Activated naive CD8-positive, alpha-beta T cell treated with anti-CD3 and anti-CD28 coated beads, Interleukin-2, amount 10 ng/mL, durations not matched to agents 7 days and 5 days (primary cell): ENCODE results near the gene MTRF1L. TPM values are rescaled to one million over a fixed set of nuclear protein-coding genes. Genes with fewer than 3 reads are reported as not detected.

Experiments
- ATAC-seq: fragments of 150-1000 bp; cut with Tn5 transposase; one replicate; pipeline ENCODE4 v1.10.0; 2021; ENCODE audit warnings: low read depth, moderate library complexity
- POLR2A ChIA-PET: fragments of 350-600 bp; sonication (Branson Sonifier 250); formaldehyde crosslinking; loops from one replicate; lab custom pipeline; 2021; ENCODE audit warnings: antibody characterized with exemption; lab: Charles Lee
- DNase-seq: peaks from one replicate; pipeline ENCODE4 v3.0.0; 2021
- H3K27ac Mint-ChIP-seq: one replicate; pipeline ENCODE4 v1.8.0; 2022; ENCODE audit warnings: mild to moderate bottlenecking, mixed read lengths
- H3K27me3 Mint-ChIP-seq: one replicate; pipeline ENCODE4 v1.8.0; 2022; ENCODE audit warnings: mild to moderate bottlenecking, moderate library complexity, mixed read lengths
- H3K36me3 Mint-ChIP-seq: one replicate; pipeline ENCODE4 v1.8.0; 2021; ENCODE audit warnings: mild to moderate bottlenecking, mixed read lengths
- H3K4me1 Mint-ChIP-seq: one replicate; pipeline ENCODE4 v1.8.0; 2021; ENCODE audit warnings: mixed read lengths
- H3K4me3 Mint-ChIP-seq: one replicate; pipeline ENCODE4 v1.8.0; 2022; ENCODE audit warnings: mild to moderate bottlenecking, moderate library complexity, mixed read lengths
- H3K9me3 Mint-ChIP-seq: one replicate; pipeline ENCODE4 v1.8.0; 2021; ENCODE audit warnings: mixed read lengths
- total RNA-seq, 2 experiments: library from RNA; stranded (reverse); gene quantifications; one replicate each; pipeline ENCODE4 v1.2.3, GENCODE V29; 2021

The MTRF1L gene, protein sequence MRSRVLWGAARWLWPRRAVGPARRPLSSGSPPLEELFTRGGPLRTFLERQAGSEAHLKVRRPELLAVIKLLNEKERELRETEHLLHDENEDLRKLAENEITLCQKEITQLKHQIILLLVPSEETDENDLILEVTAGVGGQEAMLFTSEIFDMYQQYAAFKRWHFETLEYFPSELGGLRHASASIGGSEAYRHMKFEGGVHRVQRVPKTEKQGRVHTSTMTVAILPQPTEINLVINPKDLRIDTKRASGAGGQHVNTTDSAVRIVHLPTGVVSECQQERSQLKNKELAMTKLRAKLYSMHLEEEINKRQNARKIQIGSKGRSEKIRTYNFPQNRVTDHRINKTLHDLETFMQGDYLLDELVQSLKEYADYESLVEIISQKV
- 10 to 100 TPM; 16.5 to 17.2 TPM for total RNA-seq

GRCh38 chr6:153002613-153003365 is at the start of gene MTRF1L:
TSS of gene MTRF1L (minus strand) at chr6:153002709. CDS start at chr6:153002685, 24 bp downstream.
- DNase-seq = peak; percentile 82
- Mint-ChIP-seq H3K36me3 (peaks cover 17% of the 10 kb centered on the region), H3K4me3 (peak within 1 kb of the TSS; percentile 98), H3K27ac (peak within 1 kb of the TSS; percentile 95), H3K27me3 (no peaks in the 10 kb centered on the region), H3K9me3 (peaks cover 6% of the 10 kb centered on the region), H3K4me1 (peaks cover 26% of the 10 kb centered on the region)
- POLR2A ChIA-PET = interaction anchor here (0.9 to 3.2 kb wide), 2 partner anchors 19 to 24 kb away, joined by 3 to 43 read pairs; partner anchors contain the start of gene FBXO5
- ATAC-seq = peak; percentile 92

- POLR2A ChIA-PET = no interaction called here
- DNase-seq (no peak), ATAC-seq (no peak)
- H3K27me3 Mint-ChIP-seq = no peaks in the 10 kb centered on the region
- H3K4me1 Mint-ChIP-seq = no peaks in the 10 kb centered on the region
- H3K36me3 Mint-ChIP-seq = no peaks in the 10 kb centered on the region
- H3K9me3 Mint-ChIP-seq = peaks cover 1% of the 10 kb centered on the region
- no peak overlapping the region for H3K27ac Mint-ChIP-seq
- no peak overlapping the region for H3K4me3 Mint-ChIP-seq
Observed at GRCh38 chr6:153051801-153052200, 49.3 kb upstream of the MTRF1L start.

DNA sequence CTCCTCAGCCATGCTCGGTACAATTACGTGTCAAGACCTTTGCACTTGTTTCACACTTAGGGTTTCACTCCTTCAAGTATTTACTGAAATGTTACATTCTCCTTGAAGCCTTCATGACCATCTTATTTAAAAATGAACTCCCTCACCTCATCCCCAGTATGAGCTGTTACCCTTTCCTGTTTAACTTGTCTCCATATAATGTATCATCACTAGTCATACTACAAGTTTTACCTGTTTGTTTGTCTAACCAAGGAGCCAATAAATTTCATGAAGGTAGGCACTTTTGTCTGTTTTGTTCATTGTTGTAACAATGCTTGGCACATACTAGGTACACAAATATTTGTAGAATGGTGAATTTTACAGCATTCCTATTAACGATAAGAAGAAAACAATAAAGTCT is 46.1 kb upstream of the MTRF1L start:
- no peaks in the 10 kb centered on the region for H3K4me1 Mint-ChIP-seq
- ATAC-seq = no peak
- DNase-seq = no peak
- peaks cover 1% of the 10 kb centered on the region for H3K9me3 Mint-ChIP-seq
- H3K27me3 Mint-ChIP-seq = no peaks in the 10 kb centered on the region
- POLR2A ChIA-PET = no interaction called here
- H3K27ac Mint-ChIP-seq = no peak overlapping the region
- no peak overlapping the region for H3K4me3 Mint-ChIP-seq
- H3K36me3 Mint-ChIP-seq = no peaks in the 10 kb centered on the region

DNA sequence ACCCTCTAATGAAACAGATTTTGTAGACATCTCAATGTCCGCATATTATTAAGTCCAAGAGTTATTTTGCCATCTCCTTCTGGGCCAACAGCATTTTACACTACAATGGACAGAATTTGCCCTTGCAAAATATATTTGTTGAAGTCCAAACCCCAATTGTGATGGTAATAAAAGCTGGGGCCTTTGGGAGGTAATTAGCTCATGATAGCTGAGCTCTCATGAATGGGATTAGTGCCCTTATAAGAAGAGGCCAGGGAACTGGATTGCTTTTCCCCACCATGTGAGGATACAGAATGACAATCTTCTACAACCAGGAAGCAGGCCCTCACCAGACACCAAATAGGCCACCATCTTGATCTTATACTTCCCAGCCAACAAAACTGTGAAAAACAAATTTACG is 44.9 kb upstream of the MTRF1L start:
- Mint-ChIP-seq H3K36me3 (no peaks in the 10 kb centered on the region), H3K4me1 (no peaks in the 10 kb centered on the region), H3K27ac (no peak overlapping the region), H3K9me3 (peaks cover 1% of the 10 kb centered on the region), H3K4me3 (no peak overlapping the region), H3K27me3 (no peaks in the 10 kb centered on the region)
- ATAC-seq = no peak
- POLR2A ChIA-PET = no interaction called here
- DNase-seq = no peak

- no peak for ATAC-seq
- H3K9me3 Mint-ChIP-seq = peaks cover 1% of the 10 kb centered on the region
- H3K27ac Mint-ChIP-seq = no peak overlapping the region
- no peaks in the 10 kb centered on the region for H3K36me3 Mint-ChIP-seq
- H3K27me3 Mint-ChIP-seq = no peaks in the 10 kb centered on the region
- DNase-seq = no peak
- POLR2A ChIA-PET = no interaction called here
- no peak overlapping the region for H3K4me3 Mint-ChIP-seq
- H3K4me1 Mint-ChIP-seq = no peaks in the 10 kb centered on the region
Observed at GRCh38 chr6:153045271-153045670, 42.8 kb upstream of the MTRF1L start.

DNA sequence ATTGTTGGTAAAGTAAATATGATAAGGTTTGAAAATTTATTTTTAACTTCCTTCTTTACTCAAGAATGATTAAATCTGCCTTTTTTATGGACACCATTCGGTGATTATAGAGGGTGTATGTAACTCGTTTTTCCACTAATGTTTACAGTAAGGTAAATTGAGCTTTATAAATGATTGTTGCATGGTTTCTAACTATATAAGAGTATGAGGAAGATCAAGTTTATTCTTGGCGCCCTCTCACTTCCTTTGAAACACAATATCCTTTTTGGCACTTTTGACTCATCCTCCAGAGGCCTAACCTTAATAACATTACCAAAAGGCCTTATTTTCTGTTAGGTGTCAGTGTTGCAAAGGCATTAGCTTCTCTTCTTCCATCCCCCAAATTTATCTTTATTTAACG is 41.8 kb upstream of the MTRF1L start:
- DNase-seq (no peak), ATAC-seq (no peak)
- Mint-ChIP-seq H3K4me3 (no peak overlapping the region), H3K27me3 (no peaks in the 10 kb centered on the region), H3K4me1 (no peaks in the 10 kb centered on the region), H3K27ac (no peak overlapping the region), H3K9me3 (peaks cover 1% of the 10 kb centered on the region), H3K36me3 (no peaks in the 10 kb centered on the region)
- POLR2A ChIA-PET = no interaction called here

GRCh38 chr6:153043719-153044118 is 41.2 kb upstream of the MTRF1L start:
- DNase-seq (no peak), ATAC-seq (no peak)
- H3K27me3 Mint-ChIP-seq = no peaks in the 10 kb centered on the region
- H3K4me3 Mint-ChIP-seq = no peak overlapping the region
- H3K36me3 Mint-ChIP-seq = no peaks in the 10 kb centered on the region
- POLR2A ChIA-PET = no interaction called here
- H3K27ac Mint-ChIP-seq = no peak overlapping the region
- peaks cover 1% of the 10 kb centered on the region for H3K9me3 Mint-ChIP-seq
- H3K4me1 Mint-ChIP-seq = no peaks in the 10 kb centered on the region

- POLR2A ChIA-PET = no interaction called here
- Mint-ChIP-seq H3K4me3 (no peak overlapping the region), H3K4me1 (no peaks in the 10 kb centered on the region), H3K9me3 (no peaks in the 10 kb centered on the region), H3K27me3 (peaks cover 4% of the 10 kb centered on the region), H3K36me3 (no peaks in the 10 kb centered on the region), H3K27ac (no peak overlapping the region)
- no peak for DNase-seq
- ATAC-seq = no peak
Observed at GRCh38 chr6:153038378-153039057, 36.0 kb upstream of the MTRF1L start.

DNA sequence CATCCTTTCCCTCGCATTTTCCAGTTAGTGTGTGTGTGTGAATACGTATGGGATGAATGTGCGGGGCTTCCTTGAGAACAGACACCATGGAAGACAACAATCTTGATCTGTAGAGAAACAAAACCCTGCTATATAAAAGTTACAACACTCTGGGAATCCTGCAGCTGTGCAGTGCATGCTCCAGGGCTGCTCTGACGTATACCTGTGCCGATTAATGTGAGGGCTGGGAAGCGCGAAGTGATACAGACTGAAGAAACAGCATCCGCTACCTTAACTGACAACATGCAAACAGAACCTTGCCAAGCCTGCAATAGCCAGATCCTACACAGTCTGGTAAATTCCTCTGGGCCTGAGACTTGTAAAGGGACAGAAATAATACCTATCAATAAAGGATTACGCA is 31.6 kb upstream of the MTRF1L start:
- Mint-ChIP-seq H3K36me3 (no peaks in the 10 kb centered on the region), H3K27me3 (peaks cover 18% of the 10 kb centered on the region), H3K9me3 (no peaks in the 10 kb centered on the region), H3K27ac (no peak overlapping the region), H3K4me3 (no peak overlapping the region), H3K4me1 (no peaks in the 10 kb centered on the region)
- POLR2A ChIA-PET = no interaction called here
- ATAC-seq (no peak), DNase-seq (no peak)

GRCh38 chr6:153032255-153032882 is 29.9 kb upstream of the MTRF1L start:
- Mint-ChIP-seq H3K4me3 (no peak overlapping the region), H3K4me1 (no peaks in the 10 kb centered on the region), H3K27ac (no peak overlapping the region), H3K36me3 (no peaks in the 10 kb centered on the region), H3K9me3 (no peaks in the 10 kb centered on the region), H3K27me3 (peaks cover 17% of the 10 kb centered on the region)
- POLR2A ChIA-PET = interaction anchor here (0.7 kb wide), 1 partner anchor 853 kb away, joined by 4 read pairs; no protein-coding TSS in a partner anchor
- no peak for ATAC-seq
- DNase-seq = no peak

DNA sequence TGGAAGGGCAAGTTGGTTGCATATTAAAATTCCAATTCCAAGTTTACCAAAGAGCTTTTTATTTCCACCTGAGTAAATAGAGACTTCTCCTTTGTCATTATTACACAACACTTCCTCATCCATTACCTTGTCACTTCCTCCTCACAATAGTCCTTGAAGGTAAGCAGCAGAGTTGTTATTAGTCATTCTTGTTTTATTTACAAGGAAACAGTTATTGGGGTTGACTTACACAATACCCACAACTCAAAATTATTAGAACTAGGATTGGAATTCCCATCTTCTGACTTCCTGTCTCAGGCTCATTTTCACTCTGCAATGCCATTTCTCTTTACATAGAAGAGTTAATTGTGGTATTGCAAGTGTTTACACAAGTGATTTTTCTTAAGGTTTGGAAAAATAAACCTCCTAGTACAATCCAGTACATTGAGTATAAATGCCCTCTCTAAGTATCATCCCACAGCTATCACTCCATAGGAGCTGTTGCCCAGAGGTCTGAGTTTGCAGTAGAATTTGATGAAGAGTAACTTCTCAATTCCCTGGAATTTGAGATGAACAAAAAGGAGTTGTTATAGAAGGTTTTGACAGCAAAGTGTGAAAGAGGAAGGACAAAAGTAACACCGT is 28.9 kb upstream of the MTRF1L start:
- no peak overlapping the region for H3K27ac Mint-ChIP-seq
- POLR2A ChIA-PET = interaction anchor here (0.7 kb wide), 1 partner anchor 853 kb away, joined by 4 read pairs; no protein-coding TSS in a partner anchor
- H3K9me3 Mint-ChIP-seq = no peaks in the 10 kb centered on the region
- no peaks in the 10 kb centered on the region for H3K36me3 Mint-ChIP-seq
- ATAC-seq = no peak
- H3K27me3 Mint-ChIP-seq = peaks cover 17% of the 10 kb centered on the region
- H3K4me1 Mint-ChIP-seq = no peaks in the 10 kb centered on the region
- DNase-seq = no peak
- no peak overlapping the region for H3K4me3 Mint-ChIP-seq

GRCh38 chr6:153028963-153029362 is 26.5 kb upstream of the MTRF1L start:
- no peak overlapping the region for H3K4me3 Mint-ChIP-seq
- peaks cover 22% of the 10 kb centered on the region for H3K27me3 Mint-ChIP-seq
- no peak for ATAC-seq
- no peak for DNase-seq
- no peaks in the 10 kb centered on the region for H3K9me3 Mint-ChIP-seq
- H3K4me1 Mint-ChIP-seq = peaks cover 1% of the 10 kb centered on the region
- H3K27ac Mint-ChIP-seq = no peak overlapping the region
- no peaks in the 10 kb centered on the region for H3K36me3 Mint-ChIP-seq
- POLR2A ChIA-PET = no interaction called here

DNA sequence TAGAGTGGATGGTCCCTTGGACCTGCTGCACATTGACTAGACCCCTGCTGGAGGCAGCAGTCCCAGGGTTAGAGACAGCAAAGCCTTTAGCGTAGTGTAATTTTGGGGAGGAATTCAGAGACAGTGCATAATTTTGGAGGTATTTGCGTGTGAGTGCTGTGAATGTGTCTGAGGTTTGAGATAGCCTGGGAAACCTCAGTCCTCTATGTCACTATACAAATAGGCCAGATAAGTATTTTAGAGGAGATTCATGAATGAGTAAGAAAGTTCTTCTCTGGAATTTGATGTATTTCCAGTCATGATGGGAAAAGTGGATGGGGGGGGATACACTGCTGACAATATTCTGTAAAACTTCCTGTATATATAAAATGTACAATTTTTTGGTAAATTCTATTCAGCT is 25.8 kb upstream of the MTRF1L start:
- peaks cover 22% of the 10 kb centered on the region for H3K27me3 Mint-ChIP-seq
- H3K4me3 Mint-ChIP-seq = no peak overlapping the region
- DNase-seq (no peak), ATAC-seq (no peak)
- H3K9me3 Mint-ChIP-seq = no peaks in the 10 kb centered on the region
- H3K27ac Mint-ChIP-seq = no peak overlapping the region
- POLR2A ChIA-PET = no interaction called here
- H3K36me3 Mint-ChIP-seq = no peaks in the 10 kb centered on the region
- H3K4me1 Mint-ChIP-seq = peaks cover 1% of the 10 kb centered on the region
